SK-N-SH treated with all-trans-retinoic acid at 6 μM for 48 hours (cell line): ENCODE results near the gene CMTM7.

Experiments used
- ATAC-seq: fragments of 200-7000 bp; cut with Tn5 transposase; 3 replicates; pipeline ENCODE4 v1.9.1; 2020; ENCODE audit warnings: mild to moderate bottlenecking, moderate library complexity
- ARNTL ChIP-seq: fragments of 450-650 bp; formaldehyde crosslinking; IDR thresholded peaks from 2 replicates; pipeline ENCODE4 v1.5.0; 2020; ENCODE audit warnings: low read depth, mild to moderate bottlenecking, moderate library complexity, borderline replicate concordance
- BACH2 ChIP-seq: fragments of 250-450 bp; sonication (Bioruptor Pico); IDR thresholded peaks from 2 replicates; pipeline ENCODE4 v1.9.0; 2021; ENCODE audit warnings: mild to moderate bottlenecking, borderline replicate concordance
- CREB5 ChIP-seq: fragments of 250-450 bp; sonication (Bioruptor Pico); IDR thresholded peaks from 2 replicates; pipeline ENCODE4 v1.5.1; 2020; ENCODE audit warnings: low read depth, mild to moderate bottlenecking, moderate library complexity
- CSDC2 ChIP-seq: fragments of 250-450 bp; sonication (Bioruptor Pico); IDR thresholded peaks from 2 replicates; pipeline ENCODE4 v1.5.0; 2020; ENCODE audit warnings: mild to moderate bottlenecking, moderate library complexity
- CSRNP3 ChIP-seq: fragments of 250-450 bp; sonication (Bioruptor Pico); IDR thresholded peaks from 2 replicates; pipeline ENCODE4 v1.5.1; 2021; ENCODE audit warnings: mild to moderate bottlenecking, moderate library complexity
- ESRRG ChIP-seq: fragments of 250-450 bp; sonication (Bioruptor Pico); IDR thresholded peaks from 2 replicates; pipeline ENCODE4 v1.6.1; 2021; ENCODE audit warnings: mild to moderate bottlenecking
- GLIS3 ChIP-seq: fragments of 250-450 bp; sonication (Bioruptor Pico); IDR thresholded peaks from 2 replicates; pipeline ENCODE4 v1.5.0; 2020; ENCODE audit warnings: mild to moderate bottlenecking, moderate library complexity
- ISL1 ChIP-seq: fragments of 250-450 bp; sonication (Bioruptor Pico); IDR thresholded peaks from 2 replicates; pipeline ENCODE4 v2.1.2; 2022; ENCODE audit warnings: mild to moderate bottlenecking, moderate library complexity
- PATZ1 ChIP-seq: fragments of 250-450 bp; sonication (Bioruptor Pico); IDR thresholded peaks from 2 replicates; pipeline ENCODE4 v1.8.0; 2020; ENCODE audit warnings: mild to moderate bottlenecking, moderate library complexity, borderline replicate concordance
- POU6F1 ChIP-seq: fragments of 250-450 bp; sonication (Bioruptor Pico); IDR thresholded peaks from 2 replicates; pipeline ENCODE4 v1.8.0; 2021; ENCODE audit warnings: low read depth, mild to moderate bottlenecking, moderate library complexity, borderline replicate concordance
- PPARA ChIP-seq: fragments of 250-450 bp; sonication (Bioruptor Pico); IDR thresholded peaks from 2 replicates; pipeline ENCODE4 v1.5.0; 2020; ENCODE audit warnings: mild to moderate bottlenecking, borderline replicate concordance
- RARB ChIP-seq: fragments of 250-450 bp; sonication (Bioruptor Pico); IDR thresholded peaks from 2 replicates; pipeline ENCODE4 v1.8.0; 2021; ENCODE audit warnings: mild to moderate bottlenecking, moderate library complexity
- TCF4 ChIP-seq: fragments of 250-450 bp; sonication (Bioruptor Pico); IDR thresholded peaks from 2 replicates; pipeline ENCODE4 v1.8.0; 2021; ENCODE audit warnings: mild to moderate bottlenecking, moderate library complexity, borderline replicate concordance
- TOX ChIP-seq: fragments of 250-450 bp; sonication (Bioruptor Pico); IDR thresholded peaks from 2 replicates; pipeline ENCODE4 v1.8.0; 2021; ENCODE audit warnings: mild to moderate bottlenecking, moderate library complexity, borderline replicate concordance
- TSHZ2 ChIP-seq: fragments of 250-450 bp; sonication (Bioruptor Pico); IDR thresholded peaks from 2 replicates; pipeline ENCODE4 v1.5.0; 2020; ENCODE audit warnings: mild to moderate bottlenecking, moderate library complexity
- ZC3H10 ChIP-seq: fragments of 250-450 bp; sonication (Bioruptor Pico); IDR thresholded peaks from 2 replicates; pipeline ENCODE4 v1.5.1; 2021; ENCODE audit warnings: mild to moderate bottlenecking, moderate library complexity
- ZNF565 ChIP-seq: fragments of 450-650 bp; formaldehyde crosslinking; conservative IDR thresholded peaks from 2 replicates; pipeline ENCODE4 v1.5.0; 2020; ENCODE audit warnings: low read depth, mild to moderate bottlenecking, moderate library complexity
- ZNF70 ChIP-seq: fragments of 450-650 bp; formaldehyde crosslinking; IDR thresholded peaks from 2 replicates; pipeline ENCODE4 v1.5.0; 2020; ENCODE audit warnings: mild to moderate bottlenecking, moderate library complexity
- ZNF8 ChIP-seq: fragments of 450-650 bp; formaldehyde crosslinking; IDR thresholded peaks from 2 replicates; pipeline ENCODE4 v1.5.0; 2020; ENCODE audit warnings: mild to moderate bottlenecking, moderate library complexity

Gene CMTM7

GRCh38 chr3:32487781-32488473, 96.3 kb downstream of the CMTM7 start (continued):
- TF ChIP-seq CSRNP3 (no peak), ISL1 (CRISPR knock-in tag) (no peak), ESRRG (CRISPR knock-in tag) (no peak), ARNTL (CRISPR knock-in tag) (no peak), ZNF565 (CRISPR knock-in tag) (no peak), PPARA (CRISPR knock-in tag) (no peak), PATZ1 (CRISPR knock-in tag) (no peak), TOX (CRISPR knock-in tag) (no peak)

- TF ChIP-seq ZNF70 = no peak
- TF ChIP-seq RARB = no peak
- TF ChIP-seq CSDC2 (CRISPR knock-in tag) = no peak
- no peak for TF ChIP-seq POU6F1 (CRISPR knock-in tag)
- TF ChIP-seq GLIS3 (CRISPR knock-in tag) = no peak
- TF ChIP-seq PATZ1 (CRISPR knock-in tag) = no peak
- no peak for TF ChIP-seq CREB5
- no peak for TF ChIP-seq BACH2 (CRISPR knock-in tag)
- TF ChIP-seq TOX (CRISPR knock-in tag) = no peak
- TF ChIP-seq ZNF8 (CRISPR knock-in tag) = no peak
- TF ChIP-seq ZC3H10 = no peak
- TF ChIP-seq TCF4 (CRISPR knock-in tag) = no peak
- TF ChIP-seq, all 23 proteins: peak for 0
- ATAC-seq = no peak
Measured at GRCh38 chr3:32488474-32489008, 96.9 kb downstream of the CMTM7 start.

GRCh38 chr3:32492684-32493436, 101.2 kb downstream of the CMTM7 start:
- TF ChIP-seq TSHZ2 (CRISPR knock-in tag) (no peak), BACH2 (CRISPR knock-in tag) (no peak)
- peak; percentile 39 for ATAC-seq
